ENCODE data around the gene ACSS3. TPM values are rescaled to one million over a fixed set of nuclear protein-coding genes. Genes with fewer than 3 reads are reported as not detected.

Gene ACSS3
- total RNA-seq, 1 donor from 2014 or later = 32.4 TPM

- Histone ChIP-seq H3K27ac (no peak overlapping the region), H3K36me3 (no peaks in the 10 kb centered on the region), H3K27me3 (ENCODE audit: low read depth) (no peaks in the 10 kb centered on the region), H3K4me3 (no peak overlapping the region), H3K9me3 (no peaks in the 10 kb centered on the region), H3K4me1 (no peaks in the 10 kb centered on the region)
- DNase-seq (no peak), ATAC-seq (no peak)
- no peak for TF ChIP-seq CTCF (IDR thresholded peaks at IDR 0.05)
- intact Hi-C loops (cut with DNase I) = no loop called here
These were observed 210.8 kb downstream of the ACSS3 start for GRCh38 chr12:81288651-81289050.

DNA sequence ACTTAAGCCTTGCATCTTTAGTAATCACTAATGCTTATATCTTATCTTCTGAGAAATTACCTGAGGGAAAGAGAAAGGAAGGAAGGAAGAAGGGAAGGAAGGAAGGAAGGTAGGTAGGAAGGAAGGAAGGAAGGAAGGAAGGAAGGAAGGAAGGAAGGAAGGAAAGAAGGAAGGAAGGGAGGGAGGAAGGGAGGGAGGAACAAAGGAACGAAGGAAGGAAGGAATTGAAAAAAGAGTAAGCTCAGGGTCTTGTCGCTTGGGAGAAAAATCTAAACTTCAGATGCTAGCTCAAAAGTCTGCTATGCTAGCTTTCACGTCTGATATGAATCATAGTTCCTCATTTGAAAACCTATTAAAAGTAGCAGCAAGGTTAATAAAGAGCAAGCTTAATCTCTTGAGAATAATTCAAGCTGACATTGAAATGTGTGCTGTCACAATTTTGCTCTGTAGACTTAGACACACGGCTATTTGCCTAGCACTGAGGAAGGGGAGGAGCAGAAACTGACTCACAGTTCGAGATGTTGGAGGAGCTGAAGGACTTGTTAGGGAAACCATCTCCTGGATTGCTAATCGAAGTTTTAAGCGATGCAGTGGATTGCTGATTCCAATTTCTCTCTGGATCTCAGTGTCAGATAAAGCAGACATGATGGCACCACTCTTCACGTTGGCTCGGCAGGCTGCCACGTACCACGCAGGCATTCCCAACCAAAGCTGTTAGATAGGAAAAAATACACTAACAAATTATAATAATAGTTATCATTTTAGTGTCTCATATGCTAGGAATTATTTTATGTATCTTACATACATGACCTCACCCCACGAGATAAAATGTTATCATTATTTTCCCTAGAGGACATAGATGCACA lies 216.7 kb downstream of the ACSS3 start:
- H3K4me1 ChIP-seq = no peaks in the 10 kb centered on the region
- no peaks in the 10 kb centered on the region for H3K9me3 ChIP-seq
- no peaks in the 10 kb centered on the region for H3K36me3 ChIP-seq
- no peak for TF ChIP-seq CTCF (IDR thresholded peaks at IDR 0.05)
- no peak overlapping the region for H3K4me3 ChIP-seq
- no peak for ATAC-seq
- intact Hi-C loops (cut with DNase I) = no loop called here
- no peak for DNase-seq
- H3K27me3 ChIP-seq (ENCODE audit: low read depth) = no peaks in the 10 kb centered on the region
- H3K27ac ChIP-seq = no peak overlapping the region

GRCh38 chr12:81295251-81295650 lies 217.4 kb downstream of the ACSS3 start:
- H3K4me3 ChIP-seq = no peak overlapping the region
- TF ChIP-seq CTCF (IDR thresholded peaks at IDR 0.05) = no peak
- H3K4me1 ChIP-seq = no peaks in the 10 kb centered on the region
- no peaks in the 10 kb centered on the region for H3K27me3 ChIP-seq (ENCODE audit: low read depth)
- H3K27ac ChIP-seq = no peak overlapping the region
- DNase-seq (no peak), ATAC-seq (no peak)
- no peaks in the 10 kb centered on the region for H3K36me3 ChIP-seq
- H3K9me3 ChIP-seq = no peaks in the 10 kb centered on the region
- intact Hi-C loops (cut with DNase I) = no loop called here

DNA sequence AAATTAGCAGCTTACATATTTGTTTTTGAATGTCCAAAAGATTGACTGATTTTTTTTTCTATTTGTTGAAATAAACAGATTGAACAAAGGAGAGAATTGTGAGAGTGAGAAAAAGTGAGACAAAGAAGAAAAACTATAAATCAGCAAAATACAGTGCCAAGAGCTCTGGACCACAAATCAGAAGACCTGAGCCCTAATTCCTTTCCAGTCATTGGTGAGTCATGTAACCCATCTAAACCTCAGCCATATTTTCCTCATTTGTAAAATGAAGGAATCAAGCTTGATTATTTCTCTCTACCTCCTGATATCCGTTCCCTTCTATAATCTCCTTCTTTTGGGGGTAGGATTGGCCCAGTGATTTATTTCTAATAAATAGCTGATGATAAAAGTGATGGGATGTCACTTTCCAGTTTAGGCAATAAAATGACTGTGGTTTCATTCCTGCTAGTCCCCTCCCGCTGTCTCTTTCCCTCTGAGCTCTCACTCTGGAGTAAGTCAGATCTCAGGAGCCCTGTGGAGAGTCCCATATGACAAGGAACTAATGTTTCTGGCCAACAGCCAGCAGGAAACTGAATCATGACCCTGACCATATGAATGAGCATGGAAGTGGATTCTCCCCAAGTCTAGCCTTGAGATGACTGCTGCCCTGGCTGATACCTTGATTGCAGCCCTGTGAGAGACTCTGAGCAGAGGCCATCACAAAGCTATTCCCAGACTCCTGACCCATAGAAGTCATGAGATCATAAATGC lies 218.9 kb downstream of the ACSS3 start:
- H3K27ac ChIP-seq = no peak overlapping the region
- no peaks in the 10 kb centered on the region for H3K4me1 ChIP-seq
- TF ChIP-seq CTCF (IDR thresholded peaks at IDR 0.05) = no peak
- DNase-seq = no peak
- no peaks in the 10 kb centered on the region for H3K9me3 ChIP-seq
- ATAC-seq = no peak
- H3K36me3 ChIP-seq = no peaks in the 10 kb centered on the region
- H3K4me3 ChIP-seq = no peak overlapping the region
- intact Hi-C loops (cut with DNase I) = no loop called here
- no peaks in the 10 kb centered on the region for H3K27me3 ChIP-seq (ENCODE audit: low read depth)

DNA sequence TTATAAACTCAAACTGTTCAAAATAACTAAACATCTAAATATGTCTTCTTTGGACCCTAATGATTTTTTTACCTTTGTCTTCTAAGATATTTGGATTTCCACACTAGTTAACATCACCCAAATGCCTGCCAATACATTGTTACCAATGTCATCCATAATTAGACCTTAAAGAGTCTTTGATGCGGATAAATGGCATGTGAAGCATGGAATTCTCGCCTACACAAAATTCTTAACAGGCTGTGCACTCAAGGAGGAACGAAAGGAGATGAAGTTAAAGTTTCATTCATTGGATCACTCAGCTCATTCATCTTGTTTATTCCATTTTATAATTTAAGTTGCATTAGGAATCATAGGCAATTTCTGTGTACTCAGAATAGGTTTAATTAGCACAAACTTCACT lies 219.7 kb downstream of the ACSS3 start:
- TF ChIP-seq CTCF (IDR thresholded peaks at IDR 0.05) = no peak
- ATAC-seq = no peak
- Histone ChIP-seq H3K4me3 (no peak overlapping the region), H3K36me3 (no peaks in the 10 kb centered on the region), H3K4me1 (no peaks in the 10 kb centered on the region), H3K27ac (no peak overlapping the region), H3K9me3 (no peaks in the 10 kb centered on the region), H3K27me3 (ENCODE audit: low read depth) (no peaks in the 10 kb centered on the region)
- intact Hi-C loops (cut with DNase I) = no loop called here
- DNase-seq = no peak

Measured in lower lobe of right lung (tissue), 2 donors.